ENCODE results near the gene WNT2B.

WNT2B gene

DNA sequence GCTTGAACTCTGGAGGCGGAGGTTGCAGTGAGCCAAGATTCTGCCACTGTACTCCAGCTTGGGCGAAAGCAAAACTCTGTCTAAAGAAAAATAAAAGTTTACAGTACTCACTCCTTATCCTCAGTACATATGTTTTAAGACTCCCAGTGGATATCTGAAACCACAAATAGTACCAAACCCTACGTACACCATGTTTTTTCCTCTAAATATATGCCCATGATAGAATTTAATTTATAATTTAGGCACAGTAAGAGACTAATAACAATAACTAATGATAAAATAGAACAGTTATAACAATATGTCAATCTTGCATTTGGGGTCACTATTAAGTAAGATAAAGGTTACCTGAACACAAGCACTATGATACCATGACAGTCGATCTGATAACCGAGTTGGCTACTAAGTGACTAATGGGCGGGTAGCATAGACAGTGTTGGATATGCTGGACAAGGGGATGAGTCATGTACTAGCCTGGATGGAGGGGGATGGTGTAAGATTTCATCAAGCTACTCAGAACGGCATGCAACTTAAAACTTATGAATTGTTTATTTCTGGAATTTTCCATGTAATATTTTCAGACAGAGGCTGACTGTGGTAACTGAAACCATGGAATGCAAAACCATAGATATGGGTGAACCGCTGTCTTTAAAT lies 66.5 kb downstream of the WNT2B start:
- DNase-seq (ENCODE audit: low spot score), result no peak

- DNase-seq (ENCODE audit: low spot score), result no peak
Observed at GRCh38 chr1:112576240-112576639, 67.5 kb downstream of the WNT2B start.

Measured in ecto neural progenitor cell (in vitro differentiated cells).